Activated CD4-positive, alpha-beta T cell treated with anti-CD3 and anti-CD28 coated beads, Interleukin-2, amount 50 U/mL, for 24 hours (primary cell): ENCODE results near the gene MANSC4.

ENCODE experiments used
- DNase-seq, 2 donors: peaks; one replicate each; pipeline ENCODE4 v3.0.0-alpha.2; 2020; ENCODE audit warnings: low read depth in 1 of 2, low spot score in 1 of 2

The MANSC4 gene

GRCh38 chr12:27801630-27802029, 21.6 kb upstream of the MANSC4 start:
- no peak for DNase-seq

GRCh38 chr12:27800819-27801218, 20.8 kb upstream of the MANSC4 start:
- DNase-seq, result no peak

- no peak for DNase-seq
These were observed 17.4 kb upstream of the MANSC4 start for GRCh38 chr12:27797301-27798025.

GRCh38 chr12:27796128-27796527, 16.1 kb upstream of the MANSC4 start:
- no peak for DNase-seq

GRCh38 chr12:27794818-27795584, 15.0 kb upstream of the MANSC4 start:
- DNase-seq, result no peak

GRCh38 chr12:27790179-27790578, 10.1 kb upstream of the MANSC4 start:
- DNase-seq, result no peak

- no peak for DNase-seq
These were observed 7.5 kb upstream of the MANSC4 start for GRCh38 chr12:27787559-27787958.

- DNase-seq, result no peak
These were observed 6.0 kb upstream of the MANSC4 start for GRCh38 chr12:27785882-27786570.

GRCh38 chr12:27782481-27782880, 2.4 kb upstream of the MANSC4 start:
- DNase-seq, result no peak

- DNase-seq, result no peak
These were observed 1.6 kb upstream of the MANSC4 start for GRCh38 chr12:27781680-27782079.

- peak; percentile 13 to 35 for DNase-seq
These were observed 774 bp upstream of the MANSC4 start for GRCh38 chr12:27780612-27781408.

GRCh38 chr12:27779416-27779919, 568 bp downstream of the MANSC4 start:
- DNase-seq, result no peak

- no peak for DNase-seq
These were observed 1.8 kb downstream of the MANSC4 start for GRCh38 chr12:27778206-27778605.

GRCh38 chr12:27777141-27777540, 2.9 kb downstream of the MANSC4 start:
- no peak for DNase-seq

- DNase-seq, result no peak
These were observed 7.5 kb downstream of the MANSC4 start for GRCh38 chr12:27772328-27773049.

- DNase-seq, result no peak
These were observed 8.3 kb downstream of the MANSC4 start for GRCh38 chr12:27771481-27772327.

- DNase-seq, result no peak
These were observed 10.8 kb downstream of the MANSC4 start for GRCh38 chr12:27769142-27769673.

- no peak for DNase-seq
These were observed 13.4 kb downstream of the MANSC4 start for GRCh38 chr12:27766587-27766986.

GRCh38 chr12:27762757-27763156, 17.3 kb downstream of the MANSC4 start:
- no peak for DNase-seq
